ENCODE results near the gene OTOGL. TPM values are rescaled to one million over a fixed set of nuclear protein-coding genes. Genes with fewer than 3 reads are reported as not detected.

The OTOGL gene
- total RNA-seq, 1 donor from 2014 or later: 0.27 TPM

DNA sequence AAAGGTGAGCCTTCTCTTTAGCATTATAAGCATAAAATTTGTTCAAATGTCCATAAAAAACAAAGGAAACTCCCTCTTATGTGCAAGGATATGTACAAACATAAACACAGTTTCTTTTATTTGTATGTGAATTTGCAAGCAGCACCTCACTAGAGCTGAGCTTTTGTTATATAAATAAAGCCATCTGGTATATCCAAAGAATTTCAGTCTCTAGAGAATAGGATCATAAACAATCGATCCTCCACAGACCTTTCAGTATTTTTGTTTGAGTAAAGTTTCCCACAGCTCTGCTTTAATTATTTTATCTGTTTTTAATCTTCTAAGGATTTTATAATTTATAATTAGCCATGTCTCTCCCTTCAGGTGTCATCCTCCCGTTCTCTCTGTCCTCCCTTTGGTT, 89.2 kb downstream of the OTOGL start:
- Mint-ChIP-seq H3K4me1 (ENCODE audit: unreplicated experiment) (peaks cover 20% of the 10 kb centered on the region), H3K4me3 (no peak overlapping the region), H3K36me3 (no peaks in the 10 kb centered on the region), H3K27me3 (no peaks in the 10 kb centered on the region), H3K27ac (no peak overlapping the region), H3K9me3 (no peaks in the 10 kb centered on the region)
- no peak for TF ChIP-seq CTCF (conservative IDR thresholded peaks at IDR 0.05)
- no peak for DNase-seq (ENCODE audit: extremely low spot score, unreplicated experiment)

DNA sequence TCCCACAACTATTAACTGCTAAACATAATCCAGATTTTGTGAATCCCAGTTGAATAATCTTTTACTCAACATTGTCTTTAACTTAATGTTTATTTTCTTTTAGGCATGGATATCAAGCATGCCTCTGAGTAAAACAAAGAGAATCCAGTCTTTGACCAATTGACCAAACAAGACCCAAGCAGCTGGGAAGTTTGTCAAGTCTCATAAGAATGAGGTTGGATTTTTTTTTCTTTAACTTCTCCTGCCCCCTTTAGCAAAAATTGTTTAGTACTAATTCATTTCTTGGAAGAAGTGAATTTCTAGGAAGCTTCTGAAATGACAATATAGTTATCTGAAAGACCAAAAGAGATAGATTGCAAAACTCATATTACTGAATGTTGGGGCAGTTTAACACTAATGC, 89.9 kb downstream of the OTOGL start:
- no peak for DNase-seq (ENCODE audit: extremely low spot score, unreplicated experiment)
- Mint-ChIP-seq H3K36me3 (no peaks in the 10 kb centered on the region), H3K27me3 (no peaks in the 10 kb centered on the region), H3K4me1 (ENCODE audit: unreplicated experiment) (peaks cover 19% of the 10 kb centered on the region), H3K27ac (no peak overlapping the region), H3K9me3 (no peaks in the 10 kb centered on the region), H3K4me3 (no peak overlapping the region)
- no peak for TF ChIP-seq CTCF (conservative IDR thresholded peaks at IDR 0.05)

GRCh38 chr12:80190001-80190400, 90.7 kb downstream of the OTOGL start:
- no peaks in the 10 kb centered on the region for H3K9me3 Mint-ChIP-seq
- peaks cover 16% of the 10 kb centered on the region for H3K4me1 Mint-ChIP-seq (ENCODE audit: unreplicated experiment)
- TF ChIP-seq CTCF (conservative IDR thresholded peaks at IDR 0.05): no peak
- H3K27me3 Mint-ChIP-seq: no peaks in the 10 kb centered on the region
- no peak overlapping the region for H3K4me3 Mint-ChIP-seq
- no peaks in the 10 kb centered on the region for H3K36me3 Mint-ChIP-seq
- no peak overlapping the region for H3K27ac Mint-ChIP-seq
- DNase-seq (ENCODE audit: extremely low spot score, unreplicated experiment): no peak

- Mint-ChIP-seq H3K4me3 (no peak overlapping the region), H3K9me3 (no peaks in the 10 kb centered on the region), H3K36me3 (no peaks in the 10 kb centered on the region), H3K4me1 (ENCODE audit: unreplicated experiment) (peaks cover 20% of the 10 kb centered on the region), H3K27me3 (no peaks in the 10 kb centered on the region), H3K27ac (no peak overlapping the region)
- no peak for TF ChIP-seq CTCF (conservative IDR thresholded peaks at IDR 0.05)
- no peak for DNase-seq (ENCODE audit: extremely low spot score, unreplicated experiment)
These were observed 92.8 kb downstream of the OTOGL start for GRCh38 chr12:80192087-80192486.

GRCh38 chr12:80193865-80194264, 94.5 kb downstream of the OTOGL start:
- Mint-ChIP-seq H3K4me1 (ENCODE audit: unreplicated experiment) (peaks cover 12% of the 10 kb centered on the region), H3K9me3 (no peaks in the 10 kb centered on the region), H3K4me3 (no peak overlapping the region), H3K36me3 (no peaks in the 10 kb centered on the region), H3K27me3 (no peaks in the 10 kb centered on the region), H3K27ac (no peak overlapping the region)
- no peak for DNase-seq (ENCODE audit: extremely low spot score, unreplicated experiment)
- TF ChIP-seq CTCF (conservative IDR thresholded peaks at IDR 0.05): no peak

DNA sequence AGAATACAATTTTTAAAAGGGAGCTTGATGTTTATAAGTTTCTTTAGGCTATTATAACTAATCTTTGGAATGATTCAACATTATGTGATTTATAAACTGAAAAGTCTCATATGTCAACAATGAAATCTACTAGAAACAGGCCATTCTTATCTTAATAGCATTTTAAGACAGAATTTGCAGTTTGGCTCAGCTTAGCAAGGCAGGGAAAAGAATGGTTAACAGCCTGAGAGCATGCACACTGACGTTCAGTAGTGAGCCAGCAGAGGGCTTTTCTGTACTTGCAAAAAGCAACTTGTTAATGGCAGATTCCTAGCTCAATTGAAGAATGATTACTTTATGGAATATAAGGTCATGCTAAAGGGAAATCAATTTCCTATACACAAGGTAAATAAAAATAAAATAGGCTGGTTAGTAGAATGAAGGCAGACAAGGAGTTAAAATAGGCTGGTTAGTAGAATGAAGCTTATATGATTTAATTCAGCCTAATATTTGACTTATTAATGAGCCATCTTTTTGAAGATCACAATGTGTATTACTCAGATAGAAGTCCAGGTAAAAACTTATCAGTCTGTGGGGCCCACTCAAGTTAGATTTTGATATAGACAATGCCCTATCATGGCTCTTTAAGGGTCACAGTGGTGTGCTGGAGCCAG, 95.9 kb downstream of the OTOGL start:
- Mint-ChIP-seq H3K9me3 (no peaks in the 10 kb centered on the region), H3K36me3 (no peaks in the 10 kb centered on the region), H3K4me3 (no peak overlapping the region), H3K4me1 (ENCODE audit: unreplicated experiment) (peaks cover 15% of the 10 kb centered on the region), H3K27me3 (peaks cover 4% of the 10 kb centered on the region), H3K27ac (no peak overlapping the region)
- no peak for DNase-seq (ENCODE audit: extremely low spot score, unreplicated experiment)
- peak; percentile 87 for TF ChIP-seq CTCF (conservative IDR thresholded peaks at IDR 0.05)

All from type B pancreatic cell (in vitro differentiated cells).